ENCODE results near the gene SMAD2.

DNA sequence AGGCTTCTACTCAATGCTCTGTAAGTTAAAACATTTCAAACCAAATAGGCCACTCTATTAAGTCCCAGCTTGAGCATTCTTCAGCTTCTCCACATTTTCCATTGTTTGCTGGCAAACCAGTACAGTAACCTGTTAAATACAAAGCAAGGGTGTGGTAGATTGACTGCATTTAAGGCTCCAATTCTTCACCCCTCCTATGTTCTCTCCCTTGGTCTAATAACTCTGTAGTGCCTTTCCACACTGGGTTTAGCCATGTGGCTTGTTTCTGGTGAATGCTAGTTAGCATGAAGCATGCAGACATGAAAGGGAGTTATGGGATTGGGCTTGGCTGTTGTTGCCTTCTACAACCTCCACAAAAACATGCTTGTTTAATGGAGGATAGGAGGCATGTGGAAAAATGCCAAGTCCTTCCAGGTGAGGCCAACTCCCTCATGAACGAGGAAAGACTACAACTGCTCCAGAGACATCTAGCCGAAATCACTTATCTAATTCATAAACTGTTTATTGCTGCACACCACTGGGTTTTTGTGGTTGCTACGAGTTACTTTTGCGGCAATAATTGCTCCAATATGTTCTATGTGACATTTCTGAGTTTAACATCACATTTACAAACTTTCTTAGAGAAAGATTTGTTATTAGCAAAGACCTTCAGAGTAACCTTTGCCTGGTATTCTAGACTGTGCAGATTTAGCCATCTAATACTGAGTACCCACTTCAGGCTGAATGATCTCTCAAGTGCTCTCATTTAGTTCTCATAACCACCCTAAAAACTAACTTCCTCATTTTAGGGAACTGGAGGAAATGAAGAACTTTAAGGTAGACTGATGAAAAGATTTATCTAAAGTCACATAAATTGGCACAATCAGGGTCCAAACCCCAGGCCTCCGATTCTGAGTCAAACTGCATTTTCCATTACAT, 104.0 kb downstream of the SMAD2 start:
- TF ChIP-seq, protein P1, sequence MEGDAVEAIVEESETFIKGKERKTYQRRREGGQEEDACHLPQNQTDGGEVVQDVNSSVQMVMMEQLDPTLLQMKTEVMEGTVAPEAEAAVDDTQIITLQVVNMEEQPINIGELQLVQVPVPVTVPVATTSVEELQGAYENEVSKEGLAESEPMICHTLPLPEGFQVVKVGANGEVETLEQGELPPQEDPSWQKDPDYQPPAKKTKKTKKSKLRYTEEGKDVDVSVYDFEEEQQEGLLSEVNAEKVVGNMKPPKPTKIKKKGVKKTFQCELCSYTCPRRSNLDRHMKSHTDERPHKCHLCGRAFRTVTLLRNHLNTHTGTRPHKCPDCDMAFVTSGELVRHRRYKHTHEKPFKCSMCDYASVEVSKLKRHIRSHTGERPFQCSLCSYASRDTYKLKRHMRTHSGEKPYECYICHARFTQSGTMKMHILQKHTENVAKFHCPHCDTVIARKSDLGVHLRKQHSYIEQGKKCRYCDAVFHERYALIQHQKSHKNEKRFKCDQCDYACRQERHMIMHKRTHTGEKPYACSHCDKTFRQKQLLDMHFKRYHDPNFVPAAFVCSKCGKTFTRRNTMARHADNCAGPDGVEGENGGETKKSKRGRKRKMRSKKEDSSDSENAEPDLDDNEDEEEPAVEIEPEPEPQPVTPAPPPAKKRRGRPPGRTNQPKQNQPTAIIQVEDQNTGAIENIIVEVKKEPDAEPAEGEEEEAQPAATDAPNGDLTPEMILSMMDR (conservative IDR thresholded peaks at IDR 0.05; ENCODE audit: low read depth, low read length) = no peak
- no peak for TF ChIP-seq EZH2 (IDR thresholded peaks at IDR 0.05; ENCODE audit: borderline replicate concordance, low read depth, low read length, poor library complexity, severe bottlenecking)

All from A673 (cell line).